NCI-H748 treated with DMSO at 0.1 percent for 48 hours (cell line): ENCODE results near the gene PPARA.

Source experiments
- DNase-seq: peaks from one replicate; lab custom pipeline; 2025; lab: John Stamatoyannopoulos, UW

Gene PPARA

DNA sequence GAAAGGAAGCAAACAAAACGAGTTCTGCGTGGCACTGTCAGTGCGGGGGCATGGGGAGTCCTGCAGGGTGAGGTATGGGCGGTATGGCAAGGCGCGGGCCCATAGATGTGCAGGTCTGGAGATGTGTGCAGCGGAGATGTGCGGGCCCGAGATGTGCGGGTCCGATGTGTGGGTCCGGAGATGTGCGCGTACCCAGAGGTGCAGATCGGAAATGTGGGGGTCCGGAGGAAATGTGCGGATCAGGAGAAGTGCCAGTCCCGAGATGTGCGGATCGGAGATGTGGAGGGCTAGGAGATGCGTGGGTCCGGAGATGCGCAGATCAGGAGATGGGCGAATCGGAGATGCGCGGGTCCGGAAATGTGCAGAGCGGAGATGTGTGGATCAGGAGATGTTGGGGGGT lies 63.8 kb downstream of the PPARA start:
- no peak for DNase-seq

DNA sequence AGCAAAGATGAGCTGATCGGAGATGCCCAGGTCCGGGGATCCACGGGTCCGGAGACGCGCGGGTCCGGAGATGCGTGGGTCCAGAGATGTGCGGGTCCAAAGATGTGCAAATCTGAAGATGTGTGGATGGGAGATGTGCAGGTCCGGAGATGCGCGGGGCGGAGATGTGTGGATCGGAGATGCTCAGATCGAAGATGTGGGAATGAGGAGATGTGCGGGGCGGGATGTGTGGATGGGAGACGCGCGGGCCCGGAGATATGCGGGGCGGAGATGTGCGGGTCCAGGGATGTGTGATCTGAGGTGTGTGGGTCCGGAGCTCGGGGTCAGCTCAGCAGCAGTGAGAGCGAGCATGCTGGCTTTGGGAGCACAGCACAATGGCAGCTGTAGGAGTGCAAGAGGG lies 64.3 kb downstream of the PPARA start:
- DNase-seq = no peak

GRCh38 chr22:46219636-46220035 lies 69.3 kb downstream of the PPARA start:
- no peak for DNase-seq

DNA sequence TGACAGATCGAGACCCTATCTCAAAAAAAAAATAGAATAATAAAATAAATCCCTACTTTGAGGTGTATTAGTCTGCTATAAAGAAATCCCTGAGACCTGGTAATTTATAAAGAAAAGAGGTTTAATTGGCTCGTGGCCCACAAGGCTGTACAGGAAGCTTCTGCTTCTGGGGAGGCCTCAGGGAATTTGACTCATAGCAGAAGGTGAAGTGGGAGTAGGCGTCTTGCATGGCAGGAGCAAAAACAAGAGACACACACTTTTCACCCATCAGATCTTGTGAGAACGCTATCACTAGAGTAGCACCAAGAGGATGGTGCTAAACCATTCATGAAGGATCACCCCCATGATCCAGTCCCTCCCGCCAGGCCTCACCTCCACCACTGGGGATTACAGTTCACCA lies 70.6 kb downstream of the PPARA start:
- DNase-seq = no peak

GRCh38 chr22:46224044-46224897 lies 73.9 kb downstream of the PPARA start:
- DNase-seq = no peak

GRCh38 chr22:46224898-46225290 lies 74.6 kb downstream of the PPARA start:
- DNase-seq = no peak

DNA sequence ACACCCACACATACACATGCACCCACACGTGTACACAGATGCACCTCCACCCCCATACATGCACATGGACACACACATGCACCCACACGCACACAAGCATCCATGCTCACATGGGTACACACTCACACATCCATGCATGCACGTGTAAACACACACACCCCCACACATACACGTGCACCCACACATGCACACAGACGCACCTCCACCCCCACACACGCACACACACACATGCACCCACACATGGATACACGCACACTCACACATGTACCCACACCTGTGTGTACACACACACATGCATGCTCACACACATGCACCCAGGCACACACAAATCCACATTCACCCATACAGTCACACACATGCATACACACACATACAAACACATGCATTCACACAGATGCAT lies 75.3 kb downstream of the PPARA start:
- no peak for DNase-seq

GRCh38 chr22:46226577-46226976 lies 76.3 kb downstream of the PPARA start:
- no peak for DNase-seq

DNA sequence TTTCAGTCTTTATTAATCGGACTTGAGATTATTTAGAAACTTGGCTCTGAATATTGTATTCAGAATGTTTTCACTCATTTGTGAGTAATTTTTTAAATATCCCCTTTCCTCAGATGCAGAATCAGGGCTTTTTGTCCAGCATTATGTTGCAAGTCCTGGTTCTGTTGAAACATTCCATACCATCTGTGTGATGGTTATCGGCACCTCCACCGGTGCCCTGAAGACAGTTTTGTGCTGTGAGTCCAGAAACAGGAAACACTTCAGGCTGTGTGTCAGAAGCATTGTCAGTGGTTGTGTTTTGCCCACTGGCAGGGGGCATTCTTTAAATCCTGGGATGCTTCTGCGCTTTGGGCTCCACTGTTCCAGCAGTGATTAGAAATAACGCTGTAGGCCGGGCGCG lies 79.4 kb downstream of the PPARA start:
- no peak for DNase-seq

GRCh38 chr22:46230262-46230901 lies 80.1 kb downstream of the PPARA start:
- no peak for DNase-seq

DNA sequence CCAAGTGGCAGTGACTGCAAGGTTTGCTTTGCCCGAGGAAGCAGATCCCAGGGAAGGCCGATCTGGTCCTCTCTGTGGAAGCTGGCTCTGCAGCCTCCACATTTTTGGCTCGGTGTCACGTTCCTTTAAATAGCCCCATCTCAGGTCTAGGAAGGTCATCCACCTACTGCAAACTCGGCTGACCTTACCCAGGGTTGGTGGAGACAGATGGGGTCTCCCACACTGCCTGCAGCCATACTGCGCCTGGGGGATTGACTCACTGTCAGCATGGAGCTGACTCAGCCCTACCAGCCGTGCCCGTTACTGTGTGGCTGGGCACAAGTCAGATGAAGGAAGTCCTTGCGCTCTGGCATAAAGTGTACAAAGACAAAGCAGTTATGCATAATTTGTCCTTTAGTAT lies 82.9 kb downstream of the PPARA start:
- DNase-seq = no peak

- no peak for DNase-seq
These were observed 84.6 kb downstream of the PPARA start for GRCh38 chr22:46234969-46235368.

- DNase-seq = no peak
These were observed 87.3 kb downstream of the PPARA start for GRCh38 chr22:46237453-46238124.

DNA sequence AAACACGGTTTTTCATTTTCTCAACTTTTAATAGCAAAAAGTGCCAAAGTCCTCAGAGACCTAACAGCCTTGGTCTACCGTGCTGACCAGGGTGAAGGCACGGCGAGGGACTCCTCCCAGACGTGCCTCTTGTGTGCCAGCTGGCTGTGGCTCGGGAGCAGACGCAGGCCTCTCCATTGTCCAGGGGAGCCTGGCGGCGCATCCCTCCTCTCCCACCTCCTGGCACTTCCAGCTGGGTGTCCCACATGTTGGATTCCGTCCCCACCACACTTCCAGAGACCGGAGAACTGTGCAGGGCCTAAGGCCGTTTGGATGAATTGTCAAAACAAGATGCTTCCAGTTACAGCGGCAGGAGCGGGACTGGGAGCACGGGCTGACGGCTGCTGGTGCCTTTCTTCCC lies 88.2 kb downstream of the PPARA start:
- no peak for DNase-seq

DNA sequence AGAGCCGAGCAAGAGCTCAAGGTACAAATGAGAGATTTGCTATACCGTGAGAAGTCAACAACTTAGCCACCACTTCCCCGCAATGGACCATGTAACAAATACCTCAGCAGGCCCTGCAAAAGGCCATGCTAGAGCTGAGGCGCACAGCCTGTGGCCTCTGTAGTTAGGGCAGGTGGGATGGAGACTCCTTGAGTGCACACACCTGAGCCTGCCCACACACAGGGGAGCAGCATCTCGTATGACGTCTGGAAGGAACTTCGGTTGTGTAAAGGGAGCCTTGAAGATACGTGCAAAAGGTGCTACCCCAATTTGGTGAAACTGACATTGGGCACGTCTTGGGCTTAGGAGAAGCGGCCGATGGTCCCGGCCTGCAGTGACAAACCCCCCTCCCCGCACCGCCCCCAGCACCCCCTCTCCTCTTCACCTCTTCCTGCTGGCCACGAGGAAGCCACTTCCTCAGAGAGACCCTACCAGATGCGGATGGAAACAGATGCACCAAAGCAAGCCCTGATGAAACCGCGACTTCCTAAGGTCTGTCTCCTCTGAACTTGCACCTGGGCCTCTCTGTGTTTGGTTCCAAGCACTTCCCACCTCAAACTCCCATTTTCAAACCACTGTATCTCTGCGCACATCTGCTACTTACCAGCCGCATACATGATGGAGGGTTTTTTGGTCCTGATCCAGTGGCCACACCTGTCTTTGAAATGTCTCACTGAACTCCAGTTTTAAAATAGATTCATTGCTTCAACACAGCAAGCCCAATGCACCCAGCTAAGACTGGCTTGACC lies 89.1 kb downstream of the PPARA start:
- no peak for DNase-seq

DNA sequence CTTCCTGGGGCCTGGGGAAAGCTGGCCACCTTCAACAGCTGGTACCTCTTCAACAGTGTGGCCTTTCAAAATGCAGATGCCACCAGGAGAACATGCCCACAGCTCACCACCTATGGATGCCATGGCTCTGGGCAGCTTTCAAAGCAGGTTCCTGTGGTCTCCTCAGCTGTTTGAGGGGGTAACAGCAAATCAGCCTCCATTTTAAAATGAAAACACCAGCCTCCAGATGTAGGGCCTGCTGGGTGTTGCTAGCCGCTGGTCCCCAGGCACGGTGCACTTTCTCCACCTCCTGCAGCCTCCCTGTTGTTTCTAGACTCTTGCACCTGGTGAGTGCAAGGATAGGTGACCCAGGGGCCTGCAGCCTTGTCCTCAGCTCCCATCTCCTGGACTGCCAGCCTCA lies 89.7 kb downstream of the PPARA start:
- no peak for DNase-seq

- no peak for DNase-seq
These were observed 90.2 kb downstream of the PPARA start for GRCh38 chr22:46240506-46240905.

- no peak for DNase-seq
These were observed 90.6 kb downstream of the PPARA start for GRCh38 chr22:46240907-46241306.

DNA sequence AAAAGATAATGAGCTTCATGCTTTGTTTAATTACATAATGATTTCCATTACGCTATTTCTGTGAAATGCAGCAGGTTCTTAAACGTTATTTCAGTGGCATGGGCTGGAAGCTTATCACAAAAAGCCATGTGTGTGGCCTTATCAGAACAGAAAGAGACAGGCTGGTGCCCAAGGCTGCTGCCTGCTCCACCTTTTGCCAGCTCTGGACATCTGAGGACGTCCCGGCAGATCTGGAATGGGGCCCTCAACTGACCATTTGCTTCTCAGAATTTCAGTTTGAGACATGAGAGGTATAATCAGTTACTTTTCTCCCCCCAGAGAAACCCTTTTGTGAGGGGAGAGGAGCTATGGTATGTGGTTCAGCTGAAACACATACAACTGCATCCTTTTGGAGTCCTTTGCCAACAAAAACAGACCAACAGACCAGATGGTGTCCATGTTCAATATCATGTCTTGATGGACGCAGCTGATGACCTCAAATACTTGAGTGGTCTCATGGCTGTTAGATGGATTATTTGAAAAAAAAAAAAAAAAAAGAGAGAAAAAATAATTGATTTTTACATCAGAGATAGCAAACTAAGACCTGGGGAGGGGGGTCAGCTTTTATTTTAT lies 91.2 kb downstream of the PPARA start:
- DNase-seq = no peak

- DNase-seq = no peak
These were observed 91.8 kb downstream of the PPARA start for GRCh38 chr22:46242076-46242475.

DNA sequence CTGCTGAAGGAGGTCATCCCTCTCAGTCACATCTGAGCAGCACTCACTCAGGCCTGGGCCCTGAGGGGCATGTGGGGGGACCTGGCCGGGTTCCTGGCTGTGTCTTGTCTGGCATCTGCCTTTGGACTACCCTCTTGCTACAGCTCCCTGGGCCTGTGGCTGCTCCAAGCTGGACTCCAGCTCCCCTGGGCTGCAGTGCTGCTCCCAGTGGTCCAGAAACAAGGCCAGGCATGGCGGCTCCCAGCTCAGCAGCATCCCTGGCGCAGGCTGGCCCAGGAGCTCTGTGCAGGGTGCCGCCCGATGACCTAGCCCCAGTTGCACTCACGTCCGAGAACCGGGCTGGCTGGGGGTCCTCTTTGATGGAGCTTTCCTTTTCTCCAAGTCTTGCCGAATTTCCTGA lies 94.4 kb downstream of the PPARA start:
- DNase-seq = no peak

DNA sequence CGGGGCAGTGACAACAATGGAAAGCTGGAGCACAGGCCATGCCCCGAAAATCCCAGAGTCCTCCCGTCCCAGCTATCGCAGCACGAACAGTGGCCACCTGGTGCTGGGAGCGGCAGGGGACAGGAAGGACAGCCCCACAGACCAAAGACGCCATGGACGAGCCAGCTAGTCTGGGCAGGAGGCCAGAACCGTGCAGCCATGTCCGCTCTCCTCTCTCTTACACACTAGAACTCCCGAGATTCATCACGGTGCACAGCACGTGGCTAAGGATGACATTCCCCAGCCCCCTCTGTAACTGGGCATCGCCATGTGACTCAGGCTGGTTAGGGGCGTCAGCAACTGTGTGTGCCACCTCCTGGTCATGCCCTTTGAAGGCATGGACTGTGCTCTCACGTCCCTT lies 95.2 kb downstream of the PPARA start:
- no peak for DNase-seq
